Measurements from ENCODE around the gene CNTNAP2. TPM values are rescaled to one million over a fixed set of nuclear protein-coding genes. Genes with fewer than 3 reads are reported as not detected.

The CNTNAP2 gene
- total and polyA plus RNA-seq, 2 of the 13 experiments (the other 11 are each of a cell fraction or from before 2014, with no cell fraction given), result 0.40 to 0.42 TPM

- 32% methylated on average over 7 of the region's 7 CpGs for WGBS (ENCODE audit: low lambda C conversion rate)
- Histone ChIP-seq H3K79me2 (ENCODE audit: insufficient read depth, low read length) (no peaks in the 10 kb centered on the region), H3K4me1 (ENCODE audit: insufficient read depth, low read length) (no peaks in the 10 kb centered on the region), H4K20me1 (ENCODE audit: insufficient read depth, low read length) (no peaks in the 10 kb centered on the region), H3K27me3 (ENCODE audit: control insufficient read depth in 1 of 2, insufficient read depth in 2 of 2, low read length in 2 of 2) (peaks cover 0 to 14% of the 10 kb centered on the region in 2 experiments; a peak in 2 of 5 replicates), H3K9ac (ENCODE audit: insufficient read depth, low read depth, low read length) (no peak overlapping the region), H3K4me2 (ENCODE audit: low read depth, low read length) (no peak overlapping the region), H3K4me3 (replicated peaks in 1 of 3; ENCODE audit: insufficient read depth in 1 of 3, low read depth in 2 of 3, low read length in 3 of 3) (no peak overlapping the region), H3K36me3 (replicated peaks in 1 of 2; ENCODE audit: control insufficient read depth in 1 of 2, insufficient read depth in 2 of 2, low read length in 2 of 2) (no peaks in the 10 kb centered on the region), H3K27ac (ENCODE audit: extremely low read length, insufficient read depth, low read length) (no peak overlapping the region), H2AFZ (ENCODE audit: low read length) (no peak overlapping the region), H3K9me3 (ENCODE audit: low read length) (no peaks in the 10 kb centered on the region)
- no peak for FAIRE-seq
- BruUV-seq (replicated peaks), result no TSS peak
- ChIA-PET CTCF (ENCODE audit: low intra/inter-chr PET ratio, low total read pairs) (no interaction called here), POLR2A (no interaction called here)
- intact Hi-C loops (cut with micrococcal nuclease; ENCODE audit: unreplicated experiment) (no loop called here), in situ Hi-C loops (cut with HindIII; ENCODE audit: extremely low pct_ligation_motif_present, low pct_unique_long_range_greater_than_20kb) (no loop called here)
- no peak for DNase-seq (ENCODE audit: low spot score)
- no peak for TF ChIP-seq NR2F6 (IDR thresholded peaks at IDR 0.05)
- TF ChIP-seq NR2F6 (CRISPR knock-in tag; IDR thresholded peaks at IDR 0.05), result no peak
- TF ChIP-seq ZNF205 (CRISPR knock-in tag; IDR thresholded peaks at IDR 0.05), result no peak
- no peak for TF ChIP-seq THAP9 (CRISPR knock-in tag; IDR thresholded peaks at IDR 0.05; ENCODE audit: borderline replicate concordance)
- TF ChIP-seq ZBTB8A (CRISPR knock-in tag; IDR thresholded peaks at IDR 0.05; ENCODE audit: borderline replicate concordance, low read depth), result no peak
- no peak for TF ChIP-seq ZKSCAN8 (CRISPR knock-in tag; IDR thresholded peaks at IDR 0.05; ENCODE audit: borderline replicate concordance)
- ATAC-seq, result no peak
These were observed 2128.8 kb downstream of the CNTNAP2 start for GRCh38 chr7:148245381-148245780.

- ChIA-PET CTCF (ENCODE audit: low intra/inter-chr PET ratio, low total read pairs) (no interaction called here), POLR2A (no interaction called here)
- intact Hi-C loops (cut with micrococcal nuclease; ENCODE audit: unreplicated experiment) (no loop called here), in situ Hi-C loops (cut with HindIII; ENCODE audit: extremely low pct_ligation_motif_present, low pct_unique_long_range_greater_than_20kb) (loop anchor here (25.0 kb wide), 1 partner anchor 709 kb away; no protein-coding TSS in a partner anchor)
- no peaks in the 10 kb centered on the region for H3K4me1 ChIP-seq (ENCODE audit: insufficient read depth, low read length)
- H3K27me3 ChIP-seq (ENCODE audit: control insufficient read depth in 1 of 2, insufficient read depth in 2 of 2, low read length in 2 of 2), result peaks cover 0 to 41% of the 10 kb centered on the region in 2 experiments; a peak in 4 of 5 replicates
- no peak overlapping the region for H2AFZ ChIP-seq (ENCODE audit: low read length)
- H4K20me1 ChIP-seq (ENCODE audit: insufficient read depth, low read length), result no peaks in the 10 kb centered on the region
- FAIRE-seq (no peak), DNase-seq (ENCODE audit: low spot score) (no peak), ATAC-seq (no peak)
- H3K36me3 ChIP-seq (replicated peaks in 1 of 2; ENCODE audit: control insufficient read depth in 1 of 2, insufficient read depth in 2 of 2, low read length in 2 of 2), result no peaks in the 10 kb centered on the region
- peaks cover 7% of the 10 kb centered on the region; the same call in 1 of the 2 replicates for H3K9me3 ChIP-seq (ENCODE audit: low read length)
- no peak overlapping the region for H3K27ac ChIP-seq (ENCODE audit: extremely low read length, insufficient read depth, low read length)
- BruUV-seq (replicated peaks), result no TSS peak
- no peak overlapping the region for H3K4me2 ChIP-seq (ENCODE audit: low read depth, low read length)
- no peaks in the 10 kb centered on the region for H3K79me2 ChIP-seq (ENCODE audit: insufficient read depth, low read length)
- no peak overlapping the region for H3K4me3 ChIP-seq (replicated peaks in 1 of 3; ENCODE audit: insufficient read depth in 1 of 3, low read depth in 2 of 3, low read length in 3 of 3)
- 38% methylated on average over 5 of the region's 7 CpGs for WGBS (ENCODE audit: low lambda C conversion rate)
- no peak overlapping the region for H3K9ac ChIP-seq (ENCODE audit: insufficient read depth, low read depth, low read length)
- TF ChIP-seq ZMAT3 (CRISPR knock-in tag; conservative IDR thresholded peaks at IDR 0.05), result no peak
- no peak for TF ChIP-seq U2AF1 (optimal IDR thresholded peaks at IDR 0.05; ENCODE audit: low read depth, low read length)
- no peak for TF ChIP-seq NBN (conservative IDR thresholded peaks at IDR 0.05)
- TF ChIP-seq HDAC6 (IDR thresholded peaks at IDR 0.05; ENCODE audit: low read depth, low read length), result no peak
- no peak for TF ChIP-seq PLRG1 (conservative IDR thresholded peaks at IDR 0.05)
- TF ChIP-seq EEA1 (CRISPR knock-in tag; IDR thresholded peaks at IDR 0.05; ENCODE audit: borderline replicate concordance), result no peak
- no peak for TF ChIP-seq ZFAT (CRISPR knock-in tag; conservative IDR thresholded peaks at IDR 0.05)
- TF ChIP-seq ZNF687 (CRISPR knock-in tag; IDR thresholded peaks at IDR 0.05), result no peak
These were observed 2137.0 kb downstream of the CNTNAP2 start for GRCh38 chr7:148253629-148254028.
